HCT116 (cell line): ENCODE measurements around the gene CXCL8.

ENCODE experiments used
- CBX3 ChIP-seq: IDR thresholded peaks from 2 replicates; pipeline ENCODE4 v1.6.1; 2012; ENCODE audit warnings: low read depth
- EGR1 ChIP-seq: IDR thresholded peaks from 2 replicates; pipeline ENCODE4 v1.6.1; 2012; ENCODE audit warnings: low read depth
- EZH2 ChIP-seq: fragments of 200-600 bp; sonication (generic); IDR thresholded peaks from 2 replicates; pipeline ENCODE4 v1.6.1; 2017; ENCODE audit warnings: antibody characterized with exemption, mixed run types
- EZH2phosphoT487 ChIP-seq: fragments of 200-600 bp; IDR thresholded peaks from 2 replicates; pipeline ENCODE4 v1.6.1; 2018; ENCODE audit warnings: antibody characterized with exemption, borderline replicate concordance
- POLR2A ChIP-seq: IDR thresholded peaks from 2 replicates; pipeline ENCODE4 v1.7.0; 2011; ENCODE audit warnings: borderline replicate concordance; ENCODE audit not compliant: insufficient read depth, insufficient read length; ENCODE audit errors: extremely low read depth
- SIN3A ChIP-seq: IDR thresholded peaks from 2 replicates; pipeline ENCODE4 v1.6.1; 2012; ENCODE audit warnings: low read depth
- YY1 ChIP-seq: IDR thresholded peaks from 2 replicates; pipeline ENCODE4 v1.6.1; 2011; ENCODE audit warnings: low read length, low read depth, moderate library complexity, mild to moderate bottlenecking; ENCODE audit not compliant: insufficient replicate concordance; ENCODE audit errors: extremely low read depth
- TF ChIP-seq, protein P1 (sequence below): IDR thresholded peaks from 2 replicates; pipeline ENCODE4 v1.6.1; 2012; ENCODE audit warnings: low read depth
- TF ChIP-seq, protein P2 (sequence below), 3 experiments: fragments of 200-600 bp in 1 of 3; sonication (generic) in 1 of 3; IDR thresholded peaks in 2 of 3; conservative IDR thresholded peaks in 1 of 3; 2 replicates each; pipeline ENCODE4 v1.5.1; 2012 to 2017; ENCODE audit warnings: low read depth in 2 of 3, low read length in 2 of 3, antibody characterized with exemption in 1 of 3, borderline replicate concordance in 1 of 3, control low read depth in 1 of 3, mild to moderate bottlenecking in 1 of 3, mixed read lengths in 1 of 3, mixed run types in 1 of 3, moderate library complexity in 1 of 3; ENCODE audit not compliant: insufficient read depth in 1 of 3
- TF ChIP-seq, protein P3 (sequence below): IDR thresholded peaks from 2 replicates; pipeline ENCODE4 v1.6.1; 2012
- TF ChIP-seq, protein P4 (sequence below): IDR thresholded peaks from 2 replicates; pipeline ENCODE4 v1.6.1; 2012

DNA sequence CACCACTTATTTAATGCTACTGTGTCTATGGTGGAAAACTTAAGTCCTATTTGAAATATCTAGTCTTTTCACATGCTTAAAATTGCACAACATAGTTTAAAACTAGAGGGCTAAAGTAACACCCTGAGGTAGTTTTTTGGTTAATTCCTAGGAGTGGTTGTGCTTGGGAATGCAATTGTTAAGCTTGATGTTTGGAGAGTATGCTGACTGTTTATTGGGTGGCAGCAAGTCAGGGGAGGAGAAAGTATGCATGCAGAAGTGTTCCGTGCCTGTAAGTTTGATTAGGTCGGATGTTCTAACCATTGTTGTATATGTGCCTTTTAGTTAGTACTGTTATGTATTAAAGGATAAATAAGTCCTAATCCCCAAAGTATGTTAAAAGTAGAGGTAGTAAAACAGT is 40.5 kb downstream of the CXCL8 start:
- TF ChIP-seq, protein P1, sequence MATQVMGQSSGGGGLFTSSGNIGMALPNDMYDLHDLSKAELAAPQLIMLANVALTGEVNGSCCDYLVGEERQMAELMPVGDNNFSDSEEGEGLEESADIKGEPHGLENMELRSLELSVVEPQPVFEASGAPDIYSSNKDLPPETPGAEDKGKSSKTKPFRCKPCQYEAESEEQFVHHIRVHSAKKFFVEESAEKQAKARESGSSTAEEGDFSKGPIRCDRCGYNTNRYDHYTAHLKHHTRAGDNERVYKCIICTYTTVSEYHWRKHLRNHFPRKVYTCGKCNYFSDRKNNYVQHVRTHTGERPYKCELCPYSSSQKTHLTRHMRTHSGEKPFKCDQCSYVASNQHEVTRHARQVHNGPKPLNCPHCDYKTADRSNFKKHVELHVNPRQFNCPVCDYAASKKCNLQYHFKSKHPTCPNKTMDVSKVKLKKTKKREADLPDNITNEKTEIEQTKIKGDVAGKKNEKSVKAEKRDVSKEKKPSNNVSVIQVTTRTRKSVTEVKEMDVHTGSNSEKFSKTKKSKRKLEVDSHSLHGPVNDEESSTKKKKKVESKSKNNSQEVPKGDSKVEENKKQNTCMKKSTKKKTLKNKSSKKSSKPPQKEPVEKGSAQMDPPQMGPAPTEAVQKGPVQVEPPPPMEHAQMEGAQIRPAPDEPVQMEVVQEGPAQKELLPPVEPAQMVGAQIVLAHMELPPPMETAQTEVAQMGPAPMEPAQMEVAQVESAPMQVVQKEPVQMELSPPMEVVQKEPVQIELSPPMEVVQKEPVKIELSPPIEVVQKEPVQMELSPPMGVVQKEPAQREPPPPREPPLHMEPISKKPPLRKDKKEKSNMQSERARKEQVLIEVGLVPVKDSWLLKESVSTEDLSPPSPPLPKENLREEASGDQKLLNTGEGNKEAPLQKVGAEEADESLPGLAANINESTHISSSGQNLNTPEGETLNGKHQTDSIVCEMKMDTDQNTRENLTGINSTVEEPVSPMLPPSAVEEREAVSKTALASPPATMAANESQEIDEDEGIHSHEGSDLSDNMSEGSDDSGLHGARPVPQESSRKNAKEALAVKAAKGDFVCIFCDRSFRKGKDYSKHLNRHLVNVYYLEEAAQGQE = no peak
- TF ChIP-seq, protein P2, sequence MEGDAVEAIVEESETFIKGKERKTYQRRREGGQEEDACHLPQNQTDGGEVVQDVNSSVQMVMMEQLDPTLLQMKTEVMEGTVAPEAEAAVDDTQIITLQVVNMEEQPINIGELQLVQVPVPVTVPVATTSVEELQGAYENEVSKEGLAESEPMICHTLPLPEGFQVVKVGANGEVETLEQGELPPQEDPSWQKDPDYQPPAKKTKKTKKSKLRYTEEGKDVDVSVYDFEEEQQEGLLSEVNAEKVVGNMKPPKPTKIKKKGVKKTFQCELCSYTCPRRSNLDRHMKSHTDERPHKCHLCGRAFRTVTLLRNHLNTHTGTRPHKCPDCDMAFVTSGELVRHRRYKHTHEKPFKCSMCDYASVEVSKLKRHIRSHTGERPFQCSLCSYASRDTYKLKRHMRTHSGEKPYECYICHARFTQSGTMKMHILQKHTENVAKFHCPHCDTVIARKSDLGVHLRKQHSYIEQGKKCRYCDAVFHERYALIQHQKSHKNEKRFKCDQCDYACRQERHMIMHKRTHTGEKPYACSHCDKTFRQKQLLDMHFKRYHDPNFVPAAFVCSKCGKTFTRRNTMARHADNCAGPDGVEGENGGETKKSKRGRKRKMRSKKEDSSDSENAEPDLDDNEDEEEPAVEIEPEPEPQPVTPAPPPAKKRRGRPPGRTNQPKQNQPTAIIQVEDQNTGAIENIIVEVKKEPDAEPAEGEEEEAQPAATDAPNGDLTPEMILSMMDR (IDR thresholded peaks at IDR 0.05 in 2 of 3, conservative IDR thresholded peaks at IDR 0.05 in 1 of 3; ENCODE audit: borderline replicate concordance in 1 of 3, insufficient read depth in 1 of 3, low read depth in 2 of 3, low read length in 2 of 3) = no peak
- TF ChIP-seq YY1 = no peak
- TF ChIP-seq POLR2A = no peak
- no peak for TF ChIP-seq EZH2
- no peak for TF ChIP-seq EGR1
- no peak for TF ChIP-seq CBX3
- TF ChIP-seq, protein P3, sequence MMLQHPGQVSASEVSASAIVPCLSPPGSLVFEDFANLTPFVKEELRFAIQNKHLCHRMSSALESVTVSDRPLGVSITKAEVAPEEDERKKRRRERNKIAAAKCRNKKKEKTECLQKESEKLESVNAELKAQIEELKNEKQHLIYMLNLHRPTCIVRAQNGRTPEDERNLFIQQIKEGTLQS = no peak
- TF ChIP-seq SIN3A = no peak
- TF ChIP-seq, protein P4, sequence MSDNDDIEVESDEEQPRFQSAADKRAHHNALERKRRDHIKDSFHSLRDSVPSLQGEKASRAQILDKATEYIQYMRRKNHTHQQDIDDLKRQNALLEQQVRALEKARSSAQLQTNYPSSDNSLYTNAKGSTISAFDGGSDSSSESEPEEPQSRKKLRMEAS = no peak
- no peak for TF ChIP-seq EZH2phosphoT487
